MM.1S (cell line): Measurements from ENCODE around the gene SMCO4.

Source experiments
- DNase-seq: peaks from one replicate; pipeline ENCODE4 v3.0.0-alpha.2; 2015
- H2AFZ ChIP-seq: fragments of 300-600 bp; sonication (generic); 2 replicates; pipeline ENCODE4 v1.6.0; 2016; ENCODE audit warnings: antibody characterized with exemption, low read length
- H3F3A ChIP-seq: fragments of 300-600 bp; sonication (generic); 2 replicates; pipeline ENCODE4 v1.6.1; 2016; ENCODE audit warnings: mild to moderate bottlenecking, antibody characterized with exemption, low read length, moderate library complexity, mixed read lengths; ENCODE audit not compliant: insufficient read depth
- H3K27ac ChIP-seq: fragments of 300-600 bp; sonication (generic); 2 replicates; pipeline ENCODE4 v1.5.1; 2016; ENCODE audit warnings: mild to moderate bottlenecking, low read length
- H3K27me3 ChIP-seq: fragments of 300-600 bp; sonication (generic); replicated peaks from 2 replicates; pipeline ENCODE4 v1.6.0; 2016; ENCODE audit warnings: low read length; ENCODE audit not compliant: insufficient read depth
- H3K36me3 ChIP-seq: fragments of 300-600 bp; sonication (generic); replicated peaks from 2 replicates; pipeline ENCODE4 v1.6.1; 2016; ENCODE audit warnings: mild to moderate bottlenecking, low read length, mixed read lengths; ENCODE audit not compliant: insufficient read depth
- H3K4me1 ChIP-seq: fragments of 300-600 bp; sonication (generic); 2 replicates; pipeline ENCODE4 v1.6.1; 2016; ENCODE audit warnings: low read length, mixed read lengths
- H3K4me2 ChIP-seq: fragments of 300-600 bp; sonication (generic); 2 replicates; pipeline ENCODE4 v1.6.0; 2016; ENCODE audit warnings: low read depth, low read length
- H3K4me3 ChIP-seq: fragments of 300-600 bp; sonication (generic); 2 replicates; pipeline ENCODE4 v1.5.1; 2016; ENCODE audit warnings: low read length, mixed read lengths
- H3K79me2 ChIP-seq: fragments of 300-600 bp; sonication (generic); 2 replicates; pipeline ENCODE4 v1.6.1; 2016; ENCODE audit warnings: mixed run types, low read length, mixed read lengths
- H3K9ac ChIP-seq: fragments of 300-600 bp; sonication (generic); 2 replicates; pipeline ENCODE4 v1.6.1; 2016; ENCODE audit warnings: low read length, mixed read lengths
- H3K9me2 ChIP-seq: fragments of 300-600 bp; sonication (generic); replicated peaks from 2 replicates; pipeline ENCODE4 v1.6.1; 2016; ENCODE audit warnings: mild to moderate bottlenecking, low read length, mixed read lengths; ENCODE audit not compliant: insufficient read depth
- H3K9me3 ChIP-seq: fragments of 300-600 bp; sonication (generic); replicated peaks from 2 replicates; pipeline ENCODE4 v1.6.1; 2016; ENCODE audit warnings: mild to moderate bottlenecking, low read length, mixed read lengths; ENCODE audit not compliant: insufficient read depth
- H4K20me1 ChIP-seq: fragments of 300-600 bp; sonication (generic); 2 replicates; pipeline ENCODE4 v1.6.1; 2016; ENCODE audit warnings: mild to moderate bottlenecking, low read length, moderate library complexity, mixed read lengths; ENCODE audit not compliant: insufficient read depth
- EZH2 ChIP-seq: fragments of 300-600 bp; sonication (generic); optimal IDR thresholded peaks from 2 replicates; pipeline ENCODE3; 2017; ENCODE audit warnings: low read depth, mild to moderate bottlenecking, antibody characterized with exemption, low read length, mixed read lengths
- EZH2phosphoT487 ChIP-seq: fragments of 300-600 bp; sonication (generic); IDR thresholded peaks from 2 replicates; pipeline ENCODE4 v1.6.1; 2018; ENCODE audit warnings: antibody characterized with exemption, low read length
- TF ChIP-seq, protein P1 (sequence below): fragments of 300-600 bp; sonication (generic); IDR thresholded peaks from 2 replicates; pipeline ENCODE4 v1.5.1; 2016; ENCODE audit warnings: antibody characterized with exemption, low read length, mixed read lengths

SMCO4 gene

DNA sequence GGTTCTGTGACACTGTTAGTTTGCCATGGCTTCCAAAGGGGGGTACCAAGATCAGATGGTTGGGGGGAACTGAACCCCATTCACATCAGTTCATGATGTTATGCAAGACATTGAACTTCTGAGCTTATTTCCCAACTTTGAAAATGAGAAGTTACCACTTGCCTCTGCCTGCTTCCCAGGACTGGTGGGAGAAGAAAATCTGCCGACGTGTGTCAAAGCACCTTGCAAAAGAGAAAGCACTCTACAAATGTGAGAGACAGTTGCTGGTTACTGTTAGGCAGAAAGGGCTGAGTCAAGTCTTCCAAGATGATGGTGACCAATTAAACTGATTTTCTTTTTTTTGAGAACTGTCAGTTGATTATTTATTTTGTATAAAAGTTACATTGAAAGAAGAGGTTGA is 45.6 kb downstream of the SMCO4 start:
- Histone ChIP-seq H4K20me1 (no peaks in the 10 kb centered on the region), H3K27me3 (no peaks in the 10 kb centered on the region), H3K27ac (no peak overlapping the region), H3K4me2 (no peak overlapping the region), H3K4me1 (no peaks in the 10 kb centered on the region), H3F3A (no peaks in the 10 kb centered on the region), H3K9ac (no peak overlapping the region), H3K36me3 (no peaks in the 10 kb centered on the region), H3K9me3 (no peaks in the 10 kb centered on the region), H3K9me2 (no peaks in the 10 kb centered on the region), H3K4me3 (no peak overlapping the region), H2AFZ (no peak overlapping the region), H3K79me2 (no peaks in the 10 kb centered on the region)
- DNase-seq, result no peak
- TF ChIP-seq EZH2phosphoT487 (no peak), EZH2 (no peak)
- TF ChIP-seq, protein P1, sequence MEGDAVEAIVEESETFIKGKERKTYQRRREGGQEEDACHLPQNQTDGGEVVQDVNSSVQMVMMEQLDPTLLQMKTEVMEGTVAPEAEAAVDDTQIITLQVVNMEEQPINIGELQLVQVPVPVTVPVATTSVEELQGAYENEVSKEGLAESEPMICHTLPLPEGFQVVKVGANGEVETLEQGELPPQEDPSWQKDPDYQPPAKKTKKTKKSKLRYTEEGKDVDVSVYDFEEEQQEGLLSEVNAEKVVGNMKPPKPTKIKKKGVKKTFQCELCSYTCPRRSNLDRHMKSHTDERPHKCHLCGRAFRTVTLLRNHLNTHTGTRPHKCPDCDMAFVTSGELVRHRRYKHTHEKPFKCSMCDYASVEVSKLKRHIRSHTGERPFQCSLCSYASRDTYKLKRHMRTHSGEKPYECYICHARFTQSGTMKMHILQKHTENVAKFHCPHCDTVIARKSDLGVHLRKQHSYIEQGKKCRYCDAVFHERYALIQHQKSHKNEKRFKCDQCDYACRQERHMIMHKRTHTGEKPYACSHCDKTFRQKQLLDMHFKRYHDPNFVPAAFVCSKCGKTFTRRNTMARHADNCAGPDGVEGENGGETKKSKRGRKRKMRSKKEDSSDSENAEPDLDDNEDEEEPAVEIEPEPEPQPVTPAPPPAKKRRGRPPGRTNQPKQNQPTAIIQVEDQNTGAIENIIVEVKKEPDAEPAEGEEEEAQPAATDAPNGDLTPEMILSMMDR, result no peak

DNA sequence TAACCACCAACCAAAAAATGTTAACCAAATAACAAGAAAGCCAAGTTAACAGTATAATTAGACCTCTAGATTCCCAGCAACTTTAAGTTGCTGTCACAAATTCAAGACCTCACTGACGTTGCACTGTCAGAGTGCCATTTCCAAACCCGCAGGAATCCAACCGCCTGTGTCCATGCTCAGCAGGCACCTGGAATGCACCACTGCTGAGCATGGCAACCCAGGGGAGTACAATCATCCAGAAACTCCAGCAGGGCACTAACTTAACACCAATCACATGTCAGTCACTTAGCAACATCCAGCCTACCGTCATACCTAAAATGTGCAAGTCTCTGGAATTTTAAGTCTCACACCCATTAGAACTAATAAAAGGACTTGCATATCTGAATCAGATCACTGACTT is 48.8 kb downstream of the SMCO4 start:
- Histone ChIP-seq H3K27ac (no peak overlapping the region), H3K36me3 (no peaks in the 10 kb centered on the region), H3K9me2 (no peaks in the 10 kb centered on the region), H3K4me2 (no peak overlapping the region), H3K4me1 (no peaks in the 10 kb centered on the region), H3K4me3 (no peak overlapping the region), H3K9ac (no peak overlapping the region), H3K27me3 (no peaks in the 10 kb centered on the region), H3K9me3 (no peaks in the 10 kb centered on the region), H3F3A (no peaks in the 10 kb centered on the region), H4K20me1 (no peaks in the 10 kb centered on the region), H3K79me2 (no peaks in the 10 kb centered on the region), H2AFZ (no peak overlapping the region)
- no peak for DNase-seq
- no peak for TF ChIP-seq EZH2
- TF ChIP-seq EZH2phosphoT487, result no peak
- TF ChIP-seq, protein P1, result no peak

DNA sequence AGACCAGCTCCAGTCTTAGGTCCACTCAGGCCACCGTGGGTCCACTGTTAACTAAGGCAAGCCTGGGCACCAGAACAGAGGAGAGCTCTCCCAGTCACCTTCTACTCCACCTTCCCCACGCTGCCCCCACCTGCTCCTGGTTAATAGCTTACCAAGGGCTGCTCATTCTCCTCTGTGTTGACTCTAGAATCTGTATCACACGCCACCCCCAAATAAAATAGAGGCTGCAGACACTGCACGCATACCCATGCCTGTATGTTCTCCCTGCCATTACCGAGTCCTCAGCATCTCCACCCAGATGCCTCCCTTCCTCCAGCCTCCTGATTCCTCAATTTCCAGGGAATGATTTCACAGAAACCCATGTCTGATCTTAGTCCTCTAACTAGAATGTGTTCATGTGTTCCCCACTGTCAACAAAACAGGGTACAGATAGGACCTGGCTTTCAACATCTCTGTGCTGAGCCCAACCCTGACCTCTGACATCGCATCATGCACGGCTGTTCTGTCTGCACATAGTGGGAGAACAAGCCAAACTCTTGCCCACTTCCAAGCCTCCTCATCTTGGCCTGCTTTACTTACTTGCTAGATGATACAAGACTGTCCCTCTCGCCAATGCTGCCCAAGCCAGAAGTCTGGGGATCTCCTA is 49.8 kb downstream of the SMCO4 start:
- Histone ChIP-seq H3K9me2 (no peaks in the 10 kb centered on the region), H3K9me3 (no peaks in the 10 kb centered on the region), H3K4me1 (no peaks in the 10 kb centered on the region), H3K27ac (no peak overlapping the region), H3K4me2 (no peak overlapping the region), H3F3A (no peaks in the 10 kb centered on the region), H4K20me1 (no peaks in the 10 kb centered on the region), H2AFZ (no peak overlapping the region), H3K27me3 (no peaks in the 10 kb centered on the region), H3K9ac (no peak overlapping the region), H3K4me3 (no peak overlapping the region), H3K79me2 (no peaks in the 10 kb centered on the region), H3K36me3 (no peaks in the 10 kb centered on the region)
- TF ChIP-seq EZH2 (no peak), EZH2phosphoT487 (no peak)
- TF ChIP-seq, protein P1, result no peak
- DNase-seq, result no peak
